KOPT-K1 (cell line): ENCODE data around the gene UACA.

ENCODE experiments used
- H3K27ac ChIP-seq: fragments of 200-600 bp; sonication (generic); 2 replicates; pipeline ENCODE4 v1.5.1; 2016; ENCODE audit warnings: antibody characterized with exemption, mild to moderate bottlenecking, low read depth, low read length; ENCODE audit not compliant: poor library complexity, severe bottlenecking
- H3K36me3 ChIP-seq: fragments of 200-600 bp; sonication (generic); 2 replicates; pipeline ENCODE4 v1.5.1; 2017; ENCODE audit warnings: antibody characterized with exemption, mild to moderate bottlenecking, low read length, moderate library complexity; ENCODE audit not compliant: insufficient read depth
- H3K9me3 ChIP-seq: fragments of 200-600 bp; sonication (generic); 2 replicates; pipeline ENCODE4 v1.5.1; 2017; ENCODE audit warnings: antibody characterized with exemption, low read length, mild to moderate bottlenecking; ENCODE audit not compliant: insufficient read depth, poor library complexity, severe bottlenecking

The UACA gene

GRCh38 chr15:70647396-70647795 lies 116.0 kb downstream of the UACA start:
- no peaks in the 10 kb centered on the region for H3K36me3 ChIP-seq
- H3K9me3 ChIP-seq, result no peaks in the 10 kb centered on the region
- H3K27ac ChIP-seq, result no peak overlapping the region

- no peaks in the 10 kb centered on the region for H3K36me3 ChIP-seq
- no peak overlapping the region for H3K27ac ChIP-seq
- no peaks in the 10 kb centered on the region for H3K9me3 ChIP-seq
Observed at GRCh38 chr15:70646169-70646568, 117.2 kb downstream of the UACA start.

GRCh38 chr15:70643783-70644125 lies 119.6 kb downstream of the UACA start:
- no peaks in the 10 kb centered on the region for H3K9me3 ChIP-seq
- no peak overlapping the region for H3K27ac ChIP-seq
- no peaks in the 10 kb centered on the region for H3K36me3 ChIP-seq

GRCh38 chr15:70643106-70643782 lies 120.1 kb downstream of the UACA start:
- H3K27ac ChIP-seq, result no peak overlapping the region
- no peaks in the 10 kb centered on the region for H3K36me3 ChIP-seq
- H3K9me3 ChIP-seq, result no peaks in the 10 kb centered on the region

GRCh38 chr15:70636540-70637165 lies 126.7 kb downstream of the UACA start:
- Histone ChIP-seq H3K36me3 (no peaks in the 10 kb centered on the region), H3K9me3 (no peaks in the 10 kb centered on the region), H3K27ac (no peak overlapping the region)

GRCh38 chr15:70635895-70636294 lies 127.5 kb downstream of the UACA start:
- H3K36me3 ChIP-seq, result no peaks in the 10 kb centered on the region
- H3K9me3 ChIP-seq, result no peaks in the 10 kb centered on the region
- H3K27ac ChIP-seq, result no peak overlapping the region

GRCh38 chr15:70633991-70634390 lies 129.4 kb downstream of the UACA start:
- H3K36me3 ChIP-seq, result no peaks in the 10 kb centered on the region
- H3K9me3 ChIP-seq, result no peaks in the 10 kb centered on the region
- H3K27ac ChIP-seq, result no peak overlapping the region

- Histone ChIP-seq H3K27ac (no peak overlapping the region), H3K36me3 (no peaks in the 10 kb centered on the region), H3K9me3 (no peaks in the 10 kb centered on the region)
Observed at GRCh38 chr15:70633103-70633831, 130.1 kb downstream of the UACA start.

- H3K36me3 ChIP-seq, result no peaks in the 10 kb centered on the region
- H3K27ac ChIP-seq, result no peak overlapping the region
- H3K9me3 ChIP-seq, result no peaks in the 10 kb centered on the region
Observed at GRCh38 chr15:70632491-70633102, 130.8 kb downstream of the UACA start.

GRCh38 chr15:70632079-70632478 lies 131.3 kb downstream of the UACA start:
- no peaks in the 10 kb centered on the region for H3K36me3 ChIP-seq
- no peak overlapping the region for H3K27ac ChIP-seq
- no peaks in the 10 kb centered on the region for H3K9me3 ChIP-seq

- Histone ChIP-seq H3K27ac (no peak overlapping the region), H3K36me3 (no peaks in the 10 kb centered on the region), H3K9me3 (no peaks in the 10 kb centered on the region)
Observed at GRCh38 chr15:70629735-70630273, 133.6 kb downstream of the UACA start.

- no peaks in the 10 kb centered on the region for H3K9me3 ChIP-seq
- H3K27ac ChIP-seq, result no peak overlapping the region
- no peaks in the 10 kb centered on the region for H3K36me3 ChIP-seq
Observed at GRCh38 chr15:70628549-70628896, 134.8 kb downstream of the UACA start.

GRCh38 chr15:70627734-70628548 lies 135.4 kb downstream of the UACA start:
- Histone ChIP-seq H3K9me3 (no peaks in the 10 kb centered on the region), H3K27ac (no peak overlapping the region), H3K36me3 (no peaks in the 10 kb centered on the region)

GRCh38 chr15:70627322-70627721 lies 136.0 kb downstream of the UACA start:
- H3K9me3 ChIP-seq, result peaks cover 5% of the 10 kb centered on the region
- no peaks in the 10 kb centered on the region for H3K36me3 ChIP-seq
- no peak overlapping the region for H3K27ac ChIP-seq
